Activated naive CD8-positive, alpha-beta T cell (primary cell): ENCODE data around the gene TMUB1.

Source experiments
- H3K27ac Mint-ChIP-seq: one replicate; pipeline ENCODE4 v1.8.0; 2021; ENCODE audit warnings: mixed read lengths
- H3K27me3 Mint-ChIP-seq: one replicate; pipeline ENCODE4 v1.8.0; 2021; ENCODE audit warnings: mixed read lengths
- H3K36me3 Mint-ChIP-seq: one replicate; pipeline ENCODE4 v1.8.0; 2021; ENCODE audit warnings: mixed read lengths
- H3K4me1 Mint-ChIP-seq: one replicate; pipeline ENCODE4 v1.8.0; 2021; ENCODE audit warnings: low read depth, mixed read lengths
- H3K4me3 Mint-ChIP-seq: one replicate; pipeline ENCODE4 v1.8.0; 2021; ENCODE audit warnings: mild to moderate bottlenecking, mixed read lengths
- H3K9me3 Mint-ChIP-seq: one replicate; pipeline ENCODE4 v1.8.0; 2021; ENCODE audit warnings: low read depth, mixed read lengths

Gene TMUB1

DNA sequence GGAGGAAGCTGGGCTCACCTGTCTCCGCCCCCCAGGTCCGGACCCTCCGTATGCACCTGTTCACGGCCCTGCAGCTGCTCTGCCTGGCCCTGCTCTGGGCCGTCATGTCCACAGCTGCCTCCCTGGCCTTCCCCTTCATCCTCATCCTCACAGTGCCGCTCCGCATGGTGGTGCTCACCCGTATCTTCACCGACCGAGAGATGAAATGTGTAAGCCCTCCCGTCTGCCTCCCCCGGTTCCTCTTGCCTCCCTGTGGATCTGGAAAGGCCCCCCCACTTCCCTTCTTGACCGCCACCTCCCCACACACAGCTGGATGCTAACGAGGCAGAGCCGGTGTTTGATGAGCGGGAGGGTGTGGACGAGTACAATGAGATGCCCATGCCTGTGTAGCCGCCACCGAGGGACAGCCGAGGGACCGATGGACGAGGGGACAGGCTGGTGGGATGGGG is 7.3 kb downstream of the TMUB1 start:
- Mint-ChIP-seq H3K27me3 (no peaks in the 10 kb centered on the region), H3K27ac (no peak overlapping the region), H3K9me3 (no peaks in the 10 kb centered on the region)

DNA sequence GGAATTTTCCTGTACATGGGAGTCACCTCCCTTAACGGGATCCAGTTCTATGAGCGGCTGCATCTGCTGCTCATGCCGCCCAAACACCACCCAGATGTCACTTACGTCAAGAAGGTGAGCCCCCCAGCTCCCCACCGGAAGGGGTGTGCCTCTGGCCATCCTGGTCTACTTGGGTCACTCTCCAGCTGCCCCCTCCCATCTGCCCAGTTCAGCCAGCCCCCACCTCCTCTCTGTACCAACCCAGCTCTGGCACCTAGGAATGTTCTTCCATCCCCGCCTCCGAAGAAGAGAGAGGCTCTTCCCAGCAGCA is 7.7 kb downstream of the TMUB1 start:
- no peak overlapping the region for H3K27ac Mint-ChIP-seq
- H3K27me3 Mint-ChIP-seq, result no peaks in the 10 kb centered on the region
- H3K4me3 Mint-ChIP-seq, result no peak overlapping the region
- H3K9me3 Mint-ChIP-seq, result no peaks in the 10 kb centered on the region
- peaks cover 2% of the 10 kb centered on the region for H3K36me3 Mint-ChIP-seq
- peaks cover 17% of the 10 kb centered on the region for H3K4me1 Mint-ChIP-seq

More for the DNA sequence above, 7.3 kb downstream of the TMUB1 start:
- Mint-ChIP-seq H3K4me3 (no peak overlapping the region), H3K36me3 (peaks cover 2% of the 10 kb centered on the region), H3K4me1 (peaks cover 17% of the 10 kb centered on the region)

DNA sequence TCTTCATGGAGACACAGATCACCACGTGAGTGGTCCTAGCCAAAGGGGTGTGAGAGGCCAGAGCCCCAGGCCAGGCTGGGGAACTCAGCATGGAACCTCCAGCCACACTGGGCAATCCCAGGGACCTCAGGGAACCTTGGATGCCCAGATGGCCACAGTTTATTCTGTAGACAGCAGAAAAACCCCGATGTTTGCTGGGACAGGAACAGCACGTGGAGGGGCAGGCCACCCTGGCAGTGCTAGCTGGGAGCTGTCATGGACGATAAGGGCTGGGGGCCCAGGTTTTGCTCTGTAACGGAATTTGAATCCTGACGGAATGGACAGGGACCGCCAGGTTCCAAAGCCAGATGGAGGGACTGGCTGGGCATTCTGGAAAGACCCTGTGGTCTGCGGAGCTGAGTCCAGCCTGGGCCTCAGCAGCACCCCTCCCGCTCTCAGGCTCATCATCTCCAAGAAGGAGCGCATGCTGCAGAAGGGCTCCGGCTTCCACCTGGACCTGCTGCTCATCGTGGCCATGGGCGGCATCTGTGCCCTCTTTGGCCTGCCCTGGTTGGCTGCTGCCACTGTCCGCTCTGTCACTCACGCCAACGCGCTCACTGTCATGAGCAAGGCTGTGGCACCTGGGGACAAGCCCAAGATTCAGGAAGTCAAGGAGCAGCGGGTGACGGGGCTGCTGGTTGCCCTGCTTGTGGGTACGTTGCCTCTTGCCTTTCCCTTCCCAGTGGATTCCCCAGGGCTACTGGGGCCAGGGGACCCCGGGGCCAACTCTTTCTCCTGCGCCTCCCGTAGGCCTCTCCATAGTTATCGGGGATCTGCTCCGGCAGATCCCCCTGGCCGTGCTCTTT is 8.3 kb downstream of the TMUB1 start:
- Mint-ChIP-seq H3K9me3 (no peaks in the 10 kb centered on the region), H3K27ac (no peak overlapping the region), H3K36me3 (peaks cover 2% of the 10 kb centered on the region), H3K4me1 (peaks cover 17% of the 10 kb centered on the region), H3K4me3 (no peak overlapping the region), H3K27me3 (no peaks in the 10 kb centered on the region)

DNA sequence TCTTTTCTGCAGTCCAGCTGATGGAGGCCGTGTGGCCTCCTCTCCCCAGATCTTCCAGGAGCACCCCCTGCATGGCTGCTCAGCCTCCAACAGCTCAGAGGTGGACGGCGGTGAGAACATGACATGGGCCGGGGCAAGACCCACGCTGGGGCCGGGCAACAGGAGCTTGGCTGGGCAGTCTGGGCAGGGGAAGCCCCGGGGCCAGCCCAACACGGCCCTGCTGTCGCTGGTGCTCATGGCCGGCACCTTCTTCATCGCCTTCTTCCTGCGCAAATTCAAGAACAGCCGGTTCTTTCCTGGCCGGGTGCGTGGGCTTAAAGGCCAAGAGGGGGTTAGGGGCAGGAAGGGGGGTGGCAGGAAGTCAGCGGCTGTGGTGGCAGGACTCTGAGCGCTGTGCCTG is 9.3 kb downstream of the TMUB1 start:
- no peaks in the 10 kb centered on the region for H3K36me3 Mint-ChIP-seq
- H3K4me1 Mint-ChIP-seq, result peaks cover 10% of the 10 kb centered on the region
- no peaks in the 10 kb centered on the region for H3K9me3 Mint-ChIP-seq
- no peaks in the 10 kb centered on the region for H3K27me3 Mint-ChIP-seq
- no peak overlapping the region for H3K27ac Mint-ChIP-seq
- H3K4me3 Mint-ChIP-seq, result no peak overlapping the region

DNA sequence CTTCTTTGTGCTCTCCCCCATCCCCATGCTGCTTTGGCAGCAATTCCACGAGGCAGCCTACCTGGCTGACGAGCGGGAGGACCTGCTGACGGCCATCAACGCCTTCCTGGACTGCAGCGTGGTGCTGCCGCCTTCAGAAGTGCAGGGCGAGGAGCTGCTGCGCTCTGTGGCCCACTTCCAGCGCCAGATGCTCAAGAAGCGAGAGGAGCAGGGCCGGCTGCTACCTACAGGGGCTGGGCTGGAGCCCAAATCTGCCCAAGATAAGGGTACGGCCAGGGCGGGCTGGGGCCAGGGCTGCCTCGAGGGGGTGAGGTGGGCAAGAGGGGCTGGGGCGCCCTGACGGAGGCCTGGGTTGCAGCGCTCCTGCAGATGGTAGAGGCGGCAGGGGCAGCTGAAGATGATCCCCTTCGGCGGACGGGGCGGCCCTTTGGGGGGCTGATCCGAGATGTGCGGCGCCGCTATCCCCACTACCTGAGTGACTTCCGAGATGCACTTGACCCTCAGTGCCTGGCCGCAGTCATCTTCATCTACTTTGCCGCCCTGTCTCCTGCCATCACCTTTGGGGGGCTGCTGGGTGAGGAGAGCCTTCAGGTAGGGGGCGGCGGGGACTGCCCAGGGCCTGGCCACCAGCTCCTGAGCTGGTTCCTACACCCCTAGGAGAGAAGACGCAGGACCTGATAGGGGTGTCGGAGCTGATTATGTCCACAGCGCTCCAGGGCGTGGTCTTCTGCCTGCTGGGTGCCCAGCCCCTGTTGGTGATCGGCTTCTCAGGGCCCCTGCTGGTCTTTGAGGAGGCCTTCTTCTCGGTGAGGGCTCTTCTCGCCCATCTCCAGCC is 12.0 kb downstream of the TMUB1 start:
- Mint-ChIP-seq H3K27me3 (no peaks in the 10 kb centered on the region), H3K4me3 (no peak overlapping the region), H3K27ac (no peak overlapping the region), H3K36me3 (no peaks in the 10 kb centered on the region), H3K9me3 (no peaks in the 10 kb centered on the region), H3K4me1 (no peaks in the 10 kb centered on the region)

DNA sequence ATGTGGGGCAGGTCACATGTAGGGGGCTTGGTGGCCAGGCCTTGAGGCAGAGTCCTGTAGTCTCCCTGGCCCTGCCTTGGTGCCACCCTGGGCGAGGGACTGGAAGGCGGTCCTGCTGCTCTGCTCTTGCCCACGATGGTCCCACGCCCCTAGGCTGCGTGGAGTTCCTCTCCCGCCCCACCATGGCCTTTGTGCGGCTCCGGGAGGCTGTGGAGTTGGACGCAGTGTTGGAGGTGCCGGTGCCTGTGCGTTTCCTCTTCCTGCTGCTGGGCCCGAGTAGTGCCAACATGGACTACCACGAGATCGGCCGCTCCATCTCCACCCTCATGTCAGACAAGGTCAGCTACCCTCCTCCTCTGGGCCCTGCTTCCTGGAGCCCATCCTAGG is 12.7 kb downstream of the TMUB1 start:
- H3K4me3 Mint-ChIP-seq, result no peak overlapping the region
- H3K9me3 Mint-ChIP-seq, result no peaks in the 10 kb centered on the region
- no peak overlapping the region for H3K27ac Mint-ChIP-seq
- H3K4me1 Mint-ChIP-seq, result no peaks in the 10 kb centered on the region
- no peaks in the 10 kb centered on the region for H3K27me3 Mint-ChIP-seq
- H3K36me3 Mint-ChIP-seq, result no peaks in the 10 kb centered on the region

DNA sequence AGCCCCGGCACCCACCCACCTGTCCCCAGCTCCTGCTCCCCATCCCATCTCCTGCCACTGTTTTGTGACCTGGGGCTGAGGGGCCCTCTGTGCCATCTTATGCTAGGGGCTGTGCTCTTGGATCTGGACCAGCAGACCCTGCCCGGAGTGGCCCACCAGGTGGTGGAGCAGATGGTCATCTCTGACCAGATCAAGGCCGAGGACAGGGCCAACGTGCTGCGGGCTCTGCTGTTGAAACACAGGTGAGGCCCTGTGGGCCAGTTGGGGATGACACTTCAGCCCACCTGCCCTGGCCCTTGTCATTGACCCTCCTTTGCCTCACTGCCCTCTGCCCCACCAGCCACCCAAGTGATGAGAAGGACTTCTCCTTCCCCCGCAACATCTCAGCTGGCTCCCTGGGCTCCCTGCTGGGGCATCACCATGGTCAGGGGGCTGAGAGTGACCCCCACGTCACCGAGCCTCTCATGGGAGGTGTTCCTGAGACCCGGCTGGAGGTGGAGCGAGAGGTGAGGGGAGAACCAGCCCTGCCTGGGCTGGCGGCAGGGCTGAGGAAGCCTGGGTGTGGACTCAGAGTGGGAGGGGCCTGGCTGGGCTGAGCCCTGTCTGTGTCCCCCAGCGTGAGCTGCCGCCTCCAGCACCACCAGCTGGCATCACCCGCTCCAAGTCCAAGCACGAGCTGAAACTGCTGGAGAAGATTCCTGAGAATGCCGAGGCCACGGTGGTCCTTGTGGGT is 13.3 kb downstream of the TMUB1 start:
- Mint-ChIP-seq H3K9me3 (no peaks in the 10 kb centered on the region), H3K4me1 (no peaks in the 10 kb centered on the region), H3K27ac (no peak overlapping the region), H3K27me3 (no peaks in the 10 kb centered on the region), H3K4me3 (no peak overlapping the region), H3K36me3 (no peaks in the 10 kb centered on the region)

DNA sequence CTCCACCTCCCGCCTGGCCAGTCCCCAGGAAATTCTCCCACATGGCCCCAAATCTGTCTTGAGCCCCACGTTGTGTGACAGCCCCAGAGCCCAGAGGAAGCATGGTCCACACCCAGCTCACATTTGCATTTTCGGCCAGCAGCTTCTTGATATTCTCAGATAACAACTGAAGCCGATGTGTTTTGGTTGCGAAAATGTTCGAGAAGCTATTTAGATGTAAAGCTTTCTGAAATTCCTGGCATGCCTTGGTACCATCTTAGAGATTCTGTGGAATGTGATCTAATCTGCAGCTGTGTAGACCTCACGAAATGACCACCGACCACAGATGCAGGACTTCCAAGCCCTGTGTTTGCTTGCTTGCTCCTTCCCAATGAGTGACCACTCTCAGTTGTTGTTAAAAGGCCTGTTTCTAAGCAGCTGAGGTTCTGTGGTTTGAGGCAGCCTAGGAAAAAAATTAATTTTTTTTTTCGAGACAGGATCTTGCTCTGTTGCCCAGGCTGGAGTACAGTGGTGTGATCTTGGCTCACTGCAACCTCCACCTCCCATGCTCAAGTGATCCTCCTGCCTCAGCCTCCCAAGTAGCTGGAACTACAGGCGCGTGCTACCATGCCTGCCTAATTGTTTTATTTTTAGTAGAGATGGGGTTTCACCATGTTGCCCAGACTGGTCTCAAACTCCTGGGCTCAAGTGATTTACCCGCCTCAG is 15.1 kb downstream of the TMUB1 start:
- Mint-ChIP-seq H3K9me3 (no peaks in the 10 kb centered on the region), H3K27me3 (no peaks in the 10 kb centered on the region), H3K27ac (no peak overlapping the region), H3K36me3 (no peaks in the 10 kb centered on the region), H3K4me1 (no peaks in the 10 kb centered on the region), H3K4me3 (no peak overlapping the region)

DNA sequence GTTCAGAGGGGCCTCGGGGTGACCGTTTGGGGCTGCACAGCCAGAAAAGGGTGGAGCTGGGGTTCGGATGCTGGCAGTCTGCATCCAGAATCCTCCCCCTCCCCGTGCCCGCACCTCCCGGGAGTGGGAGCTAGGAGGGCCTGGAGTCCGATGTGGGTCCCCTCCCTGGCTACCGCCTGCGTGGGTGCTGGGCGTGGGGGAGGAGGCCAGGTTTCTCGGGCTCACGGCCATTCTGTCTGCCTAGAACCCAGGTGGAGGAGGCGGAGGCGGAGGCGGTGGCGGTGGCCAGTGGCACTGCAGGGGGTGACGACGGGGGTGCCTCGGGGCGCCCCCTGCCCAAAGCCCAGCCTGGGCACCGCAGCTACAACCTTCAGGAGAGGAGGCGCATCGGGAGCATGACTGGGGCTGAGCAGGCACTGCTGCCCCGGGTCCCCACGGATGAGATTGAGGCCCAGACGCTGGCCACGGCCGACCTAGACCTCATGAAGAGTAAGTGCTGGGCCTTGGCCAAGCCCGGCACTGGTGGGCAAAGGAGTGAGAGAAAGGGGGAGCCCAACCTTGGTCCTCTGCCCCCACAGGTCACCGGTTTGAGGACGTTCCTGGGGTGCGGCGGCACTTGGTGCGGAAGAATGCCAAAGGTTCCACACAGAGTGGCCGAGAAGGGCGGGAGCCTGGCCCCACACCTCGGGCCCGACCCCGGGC is 16.9 kb downstream of the TMUB1 start:
- no peaks in the 10 kb centered on the region for H3K27me3 Mint-ChIP-seq
- no peak overlapping the region for H3K27ac Mint-ChIP-seq
- H3K4me3 Mint-ChIP-seq, result no peak overlapping the region
- H3K9me3 Mint-ChIP-seq, result no peaks in the 10 kb centered on the region
- H3K4me1 Mint-ChIP-seq, result peaks cover 3% of the 10 kb centered on the region
- H3K36me3 Mint-ChIP-seq, result no peaks in the 10 kb centered on the region

DNA sequence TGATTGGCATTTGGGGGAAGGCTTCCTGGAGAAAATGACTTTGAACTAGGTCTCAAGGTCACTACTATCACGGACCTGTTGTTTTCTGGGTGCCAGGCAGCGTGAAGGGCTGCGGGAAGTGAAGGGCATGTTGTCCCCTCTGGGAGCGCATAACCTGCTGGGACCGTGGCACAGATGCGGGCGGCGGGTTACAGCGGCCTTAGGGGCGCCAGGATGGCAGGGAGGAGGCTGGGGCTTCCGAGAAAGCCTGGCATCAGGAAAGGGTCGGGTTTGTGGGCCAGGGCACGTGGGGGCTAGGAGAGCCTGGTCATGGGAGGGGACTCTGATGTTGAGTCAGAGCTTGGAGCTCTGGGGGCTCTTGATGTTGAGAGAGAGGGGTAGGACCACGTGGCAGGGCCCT is 17.8 kb downstream of the TMUB1 start:
- no peaks in the 10 kb centered on the region for H3K9me3 Mint-ChIP-seq
- H3K4me3 Mint-ChIP-seq, result no peak overlapping the region
- no peak overlapping the region for H3K27ac Mint-ChIP-seq
- H3K36me3 Mint-ChIP-seq, result no peaks in the 10 kb centered on the region
- H3K4me1 Mint-ChIP-seq, result peaks cover 6% of the 10 kb centered on the region
- H3K27me3 Mint-ChIP-seq, result no peaks in the 10 kb centered on the region

DNA sequence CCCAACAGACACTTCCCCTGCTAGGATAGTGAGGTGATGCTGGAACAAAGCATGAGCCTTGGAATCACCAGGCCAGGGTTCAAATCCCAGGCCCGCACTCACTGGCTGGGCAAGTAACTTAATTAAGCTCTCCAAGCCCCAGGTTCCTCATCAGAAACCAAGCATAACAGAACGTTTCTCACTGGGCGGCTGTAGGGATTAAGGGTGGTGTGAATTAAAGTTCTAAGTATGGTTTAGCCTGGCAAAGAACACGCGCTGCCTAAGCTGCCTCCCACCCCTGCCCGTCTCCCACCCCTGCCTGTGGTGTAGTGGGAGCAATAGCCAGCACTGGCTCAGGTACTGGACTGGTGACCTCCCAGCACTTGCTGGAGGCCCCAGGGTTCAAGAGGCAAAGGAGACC is 18.3 kb downstream of the TMUB1 start:
- Mint-ChIP-seq H3K36me3 (no peaks in the 10 kb centered on the region), H3K4me1 (peaks cover 10% of the 10 kb centered on the region), H3K27me3 (no peaks in the 10 kb centered on the region), H3K27ac (no peak overlapping the region), H3K4me3 (no peak overlapping the region), H3K9me3 (no peaks in the 10 kb centered on the region)

DNA sequence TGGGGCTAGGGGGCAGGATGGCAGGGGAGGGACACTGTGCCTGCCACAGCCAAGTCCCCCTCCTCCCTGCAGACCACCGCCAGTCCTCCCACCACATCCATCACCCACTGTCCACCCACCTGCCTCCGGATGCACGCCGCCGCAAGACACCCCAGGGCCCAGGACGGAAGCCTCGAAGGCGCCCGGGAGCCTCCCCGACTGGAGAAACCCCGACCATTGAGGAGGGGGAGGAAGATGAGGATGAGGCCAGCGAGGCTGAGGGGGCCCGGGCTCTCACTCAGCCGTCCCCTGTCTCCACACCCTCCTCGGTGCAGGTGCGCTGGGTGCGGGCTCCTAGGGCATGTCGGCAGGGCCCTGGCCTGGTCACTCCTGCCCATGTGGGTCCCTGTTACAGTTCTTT is 18.8 kb downstream of the TMUB1 start:
- no peak overlapping the region for H3K27ac Mint-ChIP-seq
- no peaks in the 10 kb centered on the region for H3K9me3 Mint-ChIP-seq
- peaks cover 10% of the 10 kb centered on the region for H3K4me1 Mint-ChIP-seq
- H3K4me3 Mint-ChIP-seq, result no peak overlapping the region
- H3K36me3 Mint-ChIP-seq, result no peaks in the 10 kb centered on the region
- no peaks in the 10 kb centered on the region for H3K27me3 Mint-ChIP-seq

DNA sequence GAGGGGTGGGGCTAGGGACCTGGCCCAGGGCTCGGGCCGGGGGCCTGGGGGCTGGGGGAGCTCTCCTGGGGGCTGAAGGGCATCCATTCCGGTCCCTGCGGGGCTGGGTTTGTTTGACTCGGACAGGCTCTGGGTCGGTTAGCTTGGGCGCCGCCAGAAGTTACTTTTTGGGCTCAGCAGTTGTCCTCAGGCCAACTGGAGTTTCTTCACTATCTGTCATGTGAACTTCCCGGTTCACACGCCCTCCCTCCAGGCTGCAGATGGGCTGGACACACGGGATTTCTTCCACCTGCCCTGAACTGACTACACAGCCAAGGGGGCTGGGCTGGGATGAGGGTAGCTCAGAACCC is 20.1 kb downstream of the TMUB1 start:
- Mint-ChIP-seq H3K36me3 (no peaks in the 10 kb centered on the region), H3K4me3 (no peak overlapping the region), H3K27me3 (no peaks in the 10 kb centered on the region), H3K4me1 (peaks cover 13% of the 10 kb centered on the region), H3K9me3 (no peaks in the 10 kb centered on the region), H3K27ac (no peak overlapping the region)

DNA sequence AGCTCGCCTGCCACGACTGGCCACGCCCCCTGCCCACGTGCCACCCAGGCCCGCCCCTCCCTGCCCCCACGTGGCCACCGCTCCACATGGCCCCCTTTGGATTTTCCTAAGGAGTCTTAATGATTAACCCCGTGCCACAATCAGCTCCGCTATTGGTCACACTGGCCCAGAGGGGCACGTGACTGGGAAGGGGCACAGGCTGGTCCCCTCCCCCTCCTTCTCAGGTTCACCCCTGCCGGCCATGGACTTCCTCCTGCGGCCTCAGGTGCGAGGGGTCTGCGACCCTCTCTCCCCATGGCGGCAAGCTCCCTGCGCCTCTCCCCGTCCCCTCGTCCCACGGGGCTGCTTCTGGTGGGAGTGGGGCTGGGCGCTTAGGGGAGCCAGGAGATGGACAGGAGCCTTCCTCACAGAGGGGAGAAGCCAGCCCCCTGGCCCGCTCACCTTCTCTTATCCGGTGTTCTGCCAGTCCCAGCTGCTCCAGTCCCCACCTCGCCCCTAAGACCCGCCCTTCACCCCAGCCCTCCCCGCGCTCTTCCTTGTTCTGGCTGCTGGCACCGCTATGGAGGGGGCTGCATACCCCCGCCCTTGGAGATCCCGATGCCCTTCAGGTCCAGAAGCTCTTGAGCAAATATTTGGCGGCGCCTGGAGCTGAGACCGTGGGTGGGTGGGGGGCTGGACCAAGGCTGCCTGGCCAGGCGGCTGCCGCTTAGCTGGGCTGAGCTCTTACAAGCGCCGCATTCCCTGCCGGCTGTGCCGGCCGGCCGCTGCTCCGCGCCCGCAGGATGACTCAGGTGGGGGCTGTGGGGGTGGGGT is 20.7 kb downstream of the TMUB1 start:
- H3K27ac Mint-ChIP-seq, result no peak overlapping the region

More for the DNA sequence above, 20.7 kb downstream of the TMUB1 start:
- Mint-ChIP-seq H3K9me3 (no peaks in the 10 kb centered on the region), H3K36me3 (no peaks in the 10 kb centered on the region), H3K4me1 (peaks cover 13% of the 10 kb centered on the region), H3K4me3 (no peak overlapping the region), H3K27me3 (no peaks in the 10 kb centered on the region)
